Right forelimb (tissue), 1 donor: ENCODE results near the gene RAD50.
"Not testable (repeated sequence)": the region's sequence is repeated elsewhere in the genome, so short reads cannot be mapped to it uniquely, and the experiment has no call there.

Source experiments
- DNase-seq: peaks from one replicate; pipeline ENCODE4 v3.0.0-alpha.2; 2018

The RAD50 gene

DNA sequence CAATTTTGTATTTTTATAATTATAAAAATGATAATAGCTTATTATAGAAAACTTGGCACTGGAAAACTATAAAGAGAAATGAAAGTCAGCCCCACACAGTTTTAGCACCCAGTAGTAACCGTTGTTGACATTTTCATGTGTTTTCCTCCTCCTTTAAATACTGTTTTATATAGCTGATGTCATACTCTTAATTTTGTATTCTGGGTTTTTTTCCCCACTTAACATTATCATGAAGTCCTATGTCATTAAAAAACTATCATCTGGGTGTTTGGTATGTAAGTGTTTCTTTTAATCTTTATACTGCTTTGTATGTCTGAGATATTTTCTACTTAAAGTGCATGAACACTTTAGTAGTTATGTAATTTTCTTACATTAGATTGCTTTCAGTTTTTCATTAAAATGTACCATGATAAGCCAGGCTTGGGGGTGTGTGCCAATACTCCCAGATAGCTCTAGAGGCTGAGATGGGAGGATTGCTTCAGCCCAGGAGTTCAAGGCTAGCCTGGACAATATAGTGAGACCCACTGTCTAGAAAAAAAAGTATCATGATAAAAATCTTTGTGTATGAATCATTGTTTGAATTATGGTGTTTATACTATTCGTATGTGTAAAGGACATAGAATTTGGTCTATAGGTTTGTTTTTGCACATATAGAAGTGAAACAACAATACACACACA is 2.7 kb downstream of the RAD50 start:
- DNase-seq, result no peak

DNA sequence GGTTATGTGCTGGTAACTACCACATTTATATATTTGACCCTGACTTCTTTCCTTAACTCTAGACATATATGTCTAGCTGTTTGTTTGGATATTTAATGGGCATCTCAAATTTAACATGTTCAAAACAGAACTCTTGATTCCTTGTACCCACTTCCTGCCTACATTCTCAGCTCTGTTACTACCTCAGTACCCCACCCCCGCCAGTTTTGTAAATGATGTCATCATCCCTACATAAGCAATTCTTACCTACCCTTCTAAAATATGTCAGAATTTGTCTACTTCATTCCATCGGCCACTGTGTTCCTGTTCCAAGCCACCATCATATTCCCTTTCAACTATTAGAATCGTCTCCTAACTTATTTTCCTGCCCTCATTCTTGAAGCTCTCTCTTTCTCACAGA is 4.8 kb downstream of the RAD50 start:
- no peak for DNase-seq

GRCh38 chr5:132564555-132564954 is 7.8 kb downstream of the RAD50 start:
- not testable (repeated sequence) for DNase-seq

DNA sequence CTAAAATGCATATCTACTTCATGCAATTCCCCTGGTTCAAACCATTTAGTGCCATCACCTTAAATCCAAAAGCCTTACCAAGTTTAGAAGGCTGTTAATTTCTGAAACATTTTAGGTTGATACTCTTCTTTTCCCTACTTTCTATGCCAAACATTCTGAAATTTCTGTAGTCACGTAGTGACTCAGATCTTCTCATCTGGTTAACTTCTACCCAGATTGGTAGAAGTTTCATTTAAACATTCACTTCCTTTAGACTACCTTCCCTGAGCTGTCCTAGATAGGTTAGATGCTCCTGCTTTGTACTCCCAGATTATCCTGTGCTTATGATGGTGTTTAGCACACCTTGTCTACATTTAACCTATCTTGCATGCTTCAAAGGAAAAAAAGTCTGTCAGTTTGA is 9.9 kb downstream of the RAD50 start:
- DNase-seq, result no peak

- DNase-seq, result no peak
Measured at GRCh38 chr5:132576123-132576522, 19.3 kb downstream of the RAD50 start.

GRCh38 chr5:132584560-132584959 is 27.8 kb downstream of the RAD50 start:
- not testable (repeated sequence) for DNase-seq

DNA sequence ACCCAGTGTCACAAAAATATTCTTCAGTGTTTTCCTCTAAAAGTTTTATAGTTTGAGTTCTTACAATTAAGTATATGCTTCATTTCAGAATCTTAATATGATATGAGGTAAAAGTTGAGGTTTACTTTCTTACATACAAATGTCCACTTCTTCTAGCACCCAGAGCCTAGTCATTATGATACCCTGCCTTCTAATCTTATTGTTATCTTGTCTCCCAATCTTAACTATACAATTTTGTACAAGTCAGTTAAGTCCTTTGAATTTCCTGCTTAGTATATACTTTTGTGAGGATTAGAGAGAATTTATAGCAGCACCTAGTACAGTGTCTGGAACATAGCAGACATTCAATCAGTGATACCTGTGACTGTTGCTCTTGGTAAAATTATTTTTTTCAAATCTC is 29.3 kb downstream of the RAD50 start:
- DNase-seq, result no peak

- no peak for DNase-seq
Measured at GRCh38 chr5:132589467-132589866, 32.7 kb downstream of the RAD50 start.

- no peak for DNase-seq
Measured at GRCh38 chr5:132591145-132591544, 34.4 kb downstream of the RAD50 start.

- DNase-seq, result no peak
Measured at GRCh38 chr5:132592521-132592920, 35.7 kb downstream of the RAD50 start.

- DNase-seq, result no peak
Measured at GRCh38 chr5:132594170-132594569, 37.4 kb downstream of the RAD50 start.

- no peak for DNase-seq
Measured at GRCh38 chr5:132595624-132596023, 38.8 kb downstream of the RAD50 start.

- no peak for DNase-seq
Measured at GRCh38 chr5:132601071-132601728, 44.4 kb downstream of the RAD50 start.

DNA sequence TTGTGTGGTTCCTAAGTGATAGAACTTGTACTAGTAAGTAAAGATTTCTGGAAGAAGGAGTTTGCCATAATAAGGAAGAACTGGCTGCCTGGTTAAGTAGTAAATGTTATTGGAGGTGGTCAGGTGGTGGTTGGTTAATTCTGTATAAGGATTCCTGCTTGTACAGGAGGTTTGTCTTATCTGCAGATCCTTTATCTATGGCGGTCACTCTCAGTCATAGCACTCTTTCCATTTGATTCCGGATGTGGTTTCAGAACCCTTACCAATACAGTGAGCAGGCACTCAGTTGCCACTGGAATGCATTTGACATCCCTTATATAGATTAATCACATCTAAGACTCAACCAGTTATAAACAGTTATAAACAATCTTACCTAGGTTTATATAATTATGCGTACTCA is 50.3 kb downstream of the RAD50 start:
- no peak for DNase-seq

- no peak for DNase-seq
Measured at GRCh38 chr5:132608107-132608506, 51.3 kb downstream of the RAD50 start.

DNA sequence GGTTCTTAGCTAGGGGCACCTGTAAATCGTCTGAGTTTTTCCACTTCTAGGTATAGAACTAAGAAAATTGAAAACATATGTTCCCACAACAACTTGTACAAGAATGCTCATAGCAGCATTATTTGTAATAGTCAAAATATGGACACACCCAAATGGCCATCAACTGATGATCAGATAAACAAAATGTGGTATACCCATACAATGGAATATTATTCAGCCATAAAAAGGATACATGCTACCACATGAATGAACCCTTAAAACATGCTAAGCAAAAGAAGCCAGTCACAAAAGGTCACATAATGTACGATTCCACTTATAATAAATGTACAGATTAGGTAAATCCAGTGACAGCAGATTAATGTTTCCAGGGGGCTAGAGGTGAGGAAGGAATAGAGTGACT is 55.2 kb downstream of the RAD50 start:
- no peak for DNase-seq

- no peak for DNase-seq
Measured at GRCh38 chr5:132612846-132613245, 56.1 kb downstream of the RAD50 start.

DNA sequence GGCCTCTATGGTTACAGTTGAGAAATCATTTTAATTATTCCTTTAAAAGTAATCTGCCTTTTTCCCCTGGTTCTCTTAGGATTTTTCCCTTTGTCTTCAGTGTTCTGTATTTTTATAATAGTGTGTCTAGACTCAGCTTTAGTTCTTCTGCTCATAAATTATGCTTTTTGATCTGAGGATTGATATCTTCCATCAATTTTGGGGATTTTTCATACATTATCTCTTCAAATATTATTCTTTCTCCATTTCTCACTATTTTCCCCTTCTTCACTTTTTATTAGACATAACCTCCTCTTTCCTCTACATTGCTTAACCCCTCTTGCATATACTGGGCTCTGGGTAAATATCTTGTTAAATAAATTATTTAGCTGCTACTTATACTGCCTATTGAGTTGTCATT is 64.9 kb downstream of the RAD50 start:
- no peak for DNase-seq

DNA sequence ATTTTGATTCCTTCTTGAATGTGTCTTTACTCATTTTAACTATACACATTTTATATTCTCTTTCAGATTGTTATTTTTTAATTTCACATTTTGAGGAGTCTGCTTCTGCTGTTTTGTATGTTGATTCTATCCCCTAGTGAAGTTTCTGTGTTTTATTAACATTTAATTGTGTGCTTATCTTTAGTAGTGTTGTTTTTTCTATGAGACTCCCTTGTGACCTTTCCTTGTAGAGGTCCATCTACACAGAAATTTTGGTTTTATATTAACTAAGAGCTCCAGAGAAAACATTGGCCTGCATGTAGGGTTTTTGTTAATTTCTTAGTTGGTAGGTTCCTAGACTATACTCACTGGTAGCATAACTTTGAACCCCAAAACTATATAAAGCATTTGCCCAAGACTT is 65.8 kb downstream of the RAD50 start:
- no peak for DNase-seq

DNA sequence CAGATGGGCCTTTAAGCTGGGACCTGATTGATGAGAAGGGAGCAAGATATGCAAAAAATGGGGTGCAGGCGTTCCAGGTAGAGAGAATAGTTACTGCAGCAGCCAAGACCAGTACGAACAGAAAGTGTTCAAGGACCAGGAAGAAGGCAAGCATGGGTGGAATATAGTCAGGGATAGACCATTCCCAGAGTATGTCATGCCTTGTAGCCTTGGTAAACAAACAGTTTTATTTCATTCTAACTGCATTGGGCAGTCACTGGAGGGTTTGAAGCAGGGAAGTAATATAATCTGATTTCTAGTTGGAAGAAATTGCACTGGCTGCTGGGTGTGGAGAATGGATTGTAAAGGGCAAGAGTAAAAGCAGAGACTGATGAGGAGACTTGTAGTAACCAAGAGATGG is 70.7 kb downstream of the RAD50 start:
- no peak for DNase-seq

- no peak for DNase-seq
Measured at GRCh38 chr5:132628814-132629213, 72.0 kb downstream of the RAD50 start.

GRCh38 chr5:132629230-132629944 is 72.6 kb downstream of the RAD50 start:
- DNase-seq, result no peak

- DNase-seq, result not testable (repeated sequence)
Measured at GRCh38 chr5:132633587-132633986, 76.8 kb downstream of the RAD50 start.

GRCh38 chr5:132635873-132636272 is 79.1 kb downstream of the RAD50 start:
- DNase-seq, result no peak
